Sigmoid colon (tissue), 4 donors: ENCODE measurements around the gene SFMBT2.

Source experiments
- EP300 ChIP-seq, 4 donors: sonication (generic); formaldehyde crosslinking; IDR thresholded peaks; one replicate each; pipeline ENCODE4 v1.6.1; 2017; ENCODE audit warnings: antibody characterized with exemption in 4 of 4
- POLR2AphosphoS5 ChIP-seq, 4 donors: sonication (generic); formaldehyde crosslinking; IDR thresholded peaks; one replicate each; pipeline ENCODE4 v1.6.1; 2017; ENCODE audit warnings: antibody characterized with exemption in 4 of 4
- TF ChIP-seq, protein P1 (sequence below), 4 experiments: fragments of 450-650 bp in 3 of 4; fragments of 200-600 bp in 1 of 4; IDR thresholded peaks; one replicate each; pipeline ENCODE4 v1.5.1; 2016 to 2019; ENCODE audit warnings: antibody characterized with exemption in 4 of 4, mild to moderate bottlenecking in 3 of 4, moderate library complexity in 2 of 4

DNA sequence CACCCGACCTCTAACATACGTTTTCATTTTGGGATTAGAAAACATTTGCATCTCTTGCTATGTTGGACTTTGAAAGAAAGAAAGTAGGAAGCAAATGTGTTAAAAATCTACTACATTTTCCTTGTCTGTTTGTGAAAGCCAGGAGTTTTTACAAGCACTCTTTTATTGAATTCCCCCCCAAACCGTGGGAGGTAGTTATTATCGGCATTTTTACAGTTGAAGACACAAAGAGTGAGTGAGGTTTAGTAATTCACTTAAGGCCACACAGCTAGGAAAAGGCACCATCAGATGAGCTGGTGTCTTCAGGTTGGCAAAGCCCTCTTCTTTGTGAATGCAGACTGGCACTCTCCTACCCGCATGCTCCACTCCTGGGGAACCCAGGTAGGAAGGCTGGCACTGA lies 23.5 kb upstream of the SFMBT2 start:
- TF ChIP-seq, protein P1, sequence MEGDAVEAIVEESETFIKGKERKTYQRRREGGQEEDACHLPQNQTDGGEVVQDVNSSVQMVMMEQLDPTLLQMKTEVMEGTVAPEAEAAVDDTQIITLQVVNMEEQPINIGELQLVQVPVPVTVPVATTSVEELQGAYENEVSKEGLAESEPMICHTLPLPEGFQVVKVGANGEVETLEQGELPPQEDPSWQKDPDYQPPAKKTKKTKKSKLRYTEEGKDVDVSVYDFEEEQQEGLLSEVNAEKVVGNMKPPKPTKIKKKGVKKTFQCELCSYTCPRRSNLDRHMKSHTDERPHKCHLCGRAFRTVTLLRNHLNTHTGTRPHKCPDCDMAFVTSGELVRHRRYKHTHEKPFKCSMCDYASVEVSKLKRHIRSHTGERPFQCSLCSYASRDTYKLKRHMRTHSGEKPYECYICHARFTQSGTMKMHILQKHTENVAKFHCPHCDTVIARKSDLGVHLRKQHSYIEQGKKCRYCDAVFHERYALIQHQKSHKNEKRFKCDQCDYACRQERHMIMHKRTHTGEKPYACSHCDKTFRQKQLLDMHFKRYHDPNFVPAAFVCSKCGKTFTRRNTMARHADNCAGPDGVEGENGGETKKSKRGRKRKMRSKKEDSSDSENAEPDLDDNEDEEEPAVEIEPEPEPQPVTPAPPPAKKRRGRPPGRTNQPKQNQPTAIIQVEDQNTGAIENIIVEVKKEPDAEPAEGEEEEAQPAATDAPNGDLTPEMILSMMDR (IDR thresholded peaks at IDR 0.05): no peak
- no peak for TF ChIP-seq POLR2AphosphoS5 (IDR thresholded peaks at IDR 0.05)
- TF ChIP-seq EP300 (IDR thresholded peaks at IDR 0.05): no peak
